ENCODE measurements around the gene SUGP2.

Gene SUGP2

GRCh38 chr19:19033426-19034203 lies at the start of gene SUGP2, which contains the start of gene ARMC6:
Gene SUGP2 (minus strand): TSS chr19:19033517. CDS start chr19:19031071, 2,446 bp downstream.
Gene ARMC6 (plus strand): TSS chr19:19033603. CDS start chr19:19034210, 607 bp downstream.
- peak; percentile 85 for DNase-seq

- DNase-seq = no peak
Observed at GRCh38 chr19:19081642-19082151, 48.4 kb upstream of the SUGP2 start.

GRCh38 chr19:19079571-19079970 lies 46.3 kb upstream of the SUGP2 start:
- no peak for DNase-seq

GRCh38 chr19:19078801-19079200 lies 45.5 kb upstream of the SUGP2 start:
- DNase-seq = no peak

DNA sequence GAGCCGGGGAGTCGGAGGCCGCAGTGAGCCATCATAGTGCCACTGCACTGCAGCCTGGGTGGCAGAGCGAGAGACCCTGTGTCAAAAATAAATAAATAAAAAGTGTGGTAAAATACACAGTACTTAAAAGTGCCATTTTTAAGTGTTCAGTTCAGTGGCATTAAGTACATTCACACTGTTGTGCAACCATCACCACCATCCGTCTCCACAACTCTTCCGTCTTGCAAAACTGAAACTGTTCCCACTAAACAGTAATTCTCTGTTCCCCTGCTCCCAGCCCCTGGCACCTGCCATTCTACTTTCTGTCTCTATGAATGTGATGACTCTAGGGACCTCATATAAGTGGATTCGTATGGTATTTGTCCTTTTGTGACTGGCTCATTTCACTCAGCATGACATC lies 43.8 kb upstream of the SUGP2 start:
- DNase-seq = no peak

GRCh38 chr19:19076476-19076875 lies 43.2 kb upstream of the SUGP2 start:
- DNase-seq = no peak

- no peak for DNase-seq
Observed at GRCh38 chr19:19075126-19075525, 41.8 kb upstream of the SUGP2 start.

DNA sequence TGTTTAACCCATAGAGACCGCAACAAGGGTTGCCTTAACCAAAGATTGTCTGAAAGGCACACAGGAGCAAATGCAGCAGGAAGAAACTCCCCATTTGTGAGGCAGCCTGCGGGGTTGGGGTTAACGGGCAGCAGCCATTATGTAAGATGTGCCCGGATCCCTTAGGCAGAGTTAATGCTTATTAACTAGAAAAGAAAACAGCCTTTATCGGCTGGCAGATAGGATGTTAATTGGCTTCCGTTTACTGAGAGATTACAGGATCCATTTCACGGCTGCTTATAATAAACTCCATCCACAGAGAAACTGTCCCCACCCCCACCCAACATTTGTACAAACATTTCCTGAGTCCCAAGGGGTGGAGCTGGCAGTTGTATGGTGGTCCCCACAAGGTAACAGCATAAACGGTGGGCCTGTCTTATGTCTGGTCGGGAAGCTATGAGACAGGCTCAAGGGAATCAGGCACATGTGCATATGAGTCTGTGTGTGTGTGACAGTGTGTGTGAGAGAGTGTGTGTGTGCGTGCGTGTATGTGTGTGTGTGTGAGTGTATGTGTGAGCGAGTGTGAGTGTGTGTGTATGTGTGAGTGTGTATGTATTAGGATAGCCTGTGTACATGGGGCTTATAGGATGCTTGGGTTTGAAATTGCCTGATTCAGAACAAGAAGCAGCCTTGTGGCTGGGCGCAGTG lies 41.0 kb upstream of the SUGP2 start:
- DNase-seq = no peak

DNA sequence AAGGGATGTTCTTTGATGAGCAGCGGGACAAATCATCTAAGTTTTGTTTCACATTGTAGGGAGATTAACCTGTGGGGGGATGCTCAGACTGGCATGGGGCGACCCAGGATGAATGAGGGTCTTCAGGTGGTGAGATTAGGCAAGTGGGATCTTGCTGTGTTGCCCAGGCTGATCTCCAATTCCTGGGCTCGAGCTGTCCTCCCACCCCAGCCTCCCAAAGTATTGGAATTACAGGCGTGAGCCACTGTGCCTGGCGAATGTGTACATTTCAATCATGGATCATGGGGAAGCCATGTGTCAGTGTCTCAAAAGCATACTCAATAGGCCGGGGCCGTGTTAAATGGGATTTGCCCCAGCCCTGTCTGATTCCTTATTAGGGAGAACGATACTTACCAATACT lies 38.6 kb upstream of the SUGP2 start:
- no peak for DNase-seq

- DNase-seq = no peak
Observed at GRCh38 chr19:19068659-19069654, 35.6 kb upstream of the SUGP2 start.

- DNase-seq = no peak
Observed at GRCh38 chr19:19067276-19068072, 34.2 kb upstream of the SUGP2 start.

GRCh38 chr19:19064811-19065745 lies 31.8 kb upstream of the SUGP2 start:
- no peak for DNase-seq

DNA sequence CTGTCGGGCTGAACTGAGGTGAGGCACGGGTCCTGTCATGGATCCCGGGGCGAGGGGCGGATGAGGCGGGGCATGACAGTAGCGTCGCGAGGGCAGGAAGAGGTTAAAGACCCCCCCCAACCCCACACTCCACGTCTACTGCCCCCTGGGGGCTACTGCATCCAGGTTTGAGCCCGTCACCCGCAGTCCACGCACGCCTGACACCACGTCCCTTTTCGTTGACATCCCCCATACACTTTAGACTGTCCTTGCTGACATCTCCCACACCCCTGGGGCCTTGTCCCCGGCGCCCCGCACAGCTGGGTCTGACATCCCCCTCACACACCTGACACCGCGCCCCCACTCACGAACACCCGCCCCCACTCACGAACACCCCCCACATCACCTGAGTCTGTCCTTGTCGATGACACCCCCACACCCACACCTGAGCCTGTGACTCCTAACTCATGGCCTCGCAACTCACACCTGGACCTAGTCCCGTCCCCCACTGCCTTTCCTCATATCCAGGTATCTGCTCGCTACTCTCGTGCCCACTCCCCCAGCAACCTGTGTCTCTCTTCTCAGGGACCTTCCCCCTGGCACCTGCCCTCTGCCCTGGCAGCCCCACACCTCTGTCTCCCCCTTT lies 30.9 kb upstream of the SUGP2 start:
- peak; percentile 72 for DNase-seq

- peak; percentile 100 for DNase-seq
Observed at GRCh38 chr19:19063183-19064097, 30.1 kb upstream of the SUGP2 start, which contains the start of gene SLC25A42. Gene SLC25A42 (plus strand): TSS chr19:19063994. CDS start chr19:19096125, 32,131 bp downstream.

DNA sequence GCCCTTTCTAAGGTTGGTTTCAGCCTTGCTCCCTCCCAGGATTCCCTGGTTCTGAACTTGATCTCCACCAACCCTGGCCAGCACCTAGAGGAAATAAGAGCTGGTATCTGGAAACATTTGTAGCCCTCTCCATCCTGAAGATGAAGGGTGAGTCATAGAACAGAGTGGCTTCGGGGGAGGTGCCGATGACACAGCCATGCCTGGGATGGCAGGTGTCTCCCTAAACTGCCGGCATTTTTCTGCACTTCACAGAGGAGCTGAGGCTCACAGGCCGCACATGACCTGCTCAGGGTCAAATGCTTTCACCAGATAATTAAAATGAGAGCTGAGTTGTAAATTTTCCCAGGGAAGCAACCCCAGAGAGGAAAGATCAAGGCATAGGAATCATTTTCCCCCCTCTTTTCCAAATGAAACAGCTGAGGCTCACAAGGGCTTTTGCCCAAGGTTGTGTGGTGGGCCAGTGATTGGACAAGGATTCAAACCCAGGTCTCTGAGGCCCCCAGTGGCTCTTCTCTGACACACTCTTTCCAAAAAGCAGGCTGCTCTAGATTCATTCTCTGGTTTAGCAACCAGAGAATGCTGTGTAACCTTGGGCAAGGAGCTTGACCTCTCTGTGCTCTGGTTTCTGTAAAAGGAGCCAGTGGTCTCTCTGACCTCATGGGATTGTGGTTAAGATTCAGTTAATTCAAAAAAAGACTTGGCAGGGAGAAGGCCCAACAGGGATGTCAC lies 29.3 kb upstream of the SUGP2 start:
- DNase-seq = no peak

- peak; percentile 49 for DNase-seq
Observed at GRCh38 chr19:19061506-19061905, 28.2 kb upstream of the SUGP2 start.

DNA sequence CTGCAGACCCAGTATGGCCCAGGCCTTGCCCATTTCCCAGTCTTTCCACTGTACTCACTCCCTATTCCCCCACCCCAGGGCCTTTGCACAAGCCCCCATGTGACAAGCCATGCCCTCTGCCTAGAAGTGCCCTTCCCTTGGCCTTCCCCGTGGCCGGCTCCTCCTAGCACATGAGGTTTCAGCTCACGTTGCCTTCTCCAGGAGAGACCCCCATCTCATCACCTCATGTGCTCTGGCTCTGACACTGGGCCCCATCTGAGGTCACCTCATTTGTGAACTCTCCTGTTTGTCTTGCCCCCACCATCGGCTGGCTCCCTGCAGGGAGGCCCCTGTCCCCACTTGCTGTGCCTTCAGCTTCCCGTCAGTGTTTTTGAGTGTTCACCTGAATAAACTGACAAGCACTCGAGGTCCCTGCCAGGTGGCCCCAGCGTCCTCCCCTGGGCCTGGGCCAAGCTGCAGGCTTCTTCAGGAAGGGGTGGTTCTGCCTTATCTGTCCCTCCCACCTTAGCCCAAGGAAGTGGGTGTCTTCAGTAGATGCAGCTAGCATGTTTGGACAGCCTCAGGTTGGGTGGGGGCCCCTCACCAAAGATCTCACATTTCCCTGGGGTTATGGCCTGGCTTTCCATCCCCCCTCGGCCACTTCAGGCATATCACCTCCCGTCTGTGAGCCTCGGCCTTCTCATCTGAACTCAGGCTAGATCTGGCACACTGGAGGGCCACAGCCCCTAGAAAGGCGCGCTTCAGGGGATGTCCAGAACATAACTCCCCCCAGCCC lies 26.7 kb upstream of the SUGP2 start:
- DNase-seq = peak; percentile 25

Data from NCI-H1092 (cell line).